C4-2B (cell line): ENCODE data around the gene OR51L1.

ENCODE experiments used
- H3K27ac ChIP-seq: fragments of 450-650 bp; 2 replicates; pipeline ENCODE4 v1.5.1; 2017
- CTCF ChIP-seq: fragments of 450-650 bp; conservative IDR thresholded peaks from 2 replicates; pipeline ENCODE4 v1.5.1; 2017; ENCODE audit warnings: mild to moderate bottlenecking
- ZFX ChIP-seq: fragments of 450-650 bp; IDR thresholded peaks from 2 replicates; pipeline ENCODE4 v1.6.1; 2017

Gene OR51L1

GRCh38 chr11:5046226-5046625, 51.6 kb downstream of the OR51L1 start, which contains the start of gene OR52J3:
OR52J3 (plus strand) TSS chr11:5046526; CDS start chr11:5046526, 0 bp downstream.
- no peak for TF ChIP-seq CTCF
- TF ChIP-seq ZFX = no peak
- no peak within 1 kb of the TSS for H3K27ac ChIP-seq

DNA sequence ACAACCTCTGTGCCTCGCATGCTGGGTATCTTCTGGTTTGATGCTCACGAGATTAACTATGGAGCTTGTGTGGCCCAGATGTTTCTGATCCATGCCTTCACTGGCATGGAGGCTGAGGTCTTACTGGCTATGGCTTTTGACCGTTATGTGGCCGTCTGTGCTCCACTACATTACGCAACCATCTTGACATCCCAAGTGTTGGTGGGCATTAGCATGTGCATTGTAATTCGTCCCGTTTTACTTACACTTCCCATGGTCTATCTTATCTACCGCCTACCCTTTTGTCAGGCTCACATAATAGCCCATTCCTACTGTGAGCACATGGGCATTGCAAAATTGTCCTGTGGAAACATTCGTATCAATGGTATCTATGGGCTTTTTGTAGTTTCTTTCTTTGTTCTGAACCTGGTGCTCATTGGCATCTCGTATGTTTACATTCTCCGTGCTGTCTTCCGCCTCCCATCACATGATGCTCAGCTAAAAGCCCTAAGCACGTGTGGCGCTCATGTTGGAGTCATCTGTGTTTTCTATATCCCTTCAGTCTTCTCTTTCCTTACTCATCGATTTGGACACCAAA, 52.2 kb downstream of the OR51L1 start:
- TF ChIP-seq CTCF (no peak), ZFX (no peak)
- no peak overlapping the region for H3K27ac ChIP-seq
